ENCODE results near the gene OSER1.
A peak's percentile ranks its signal among the peaks of the same experiment; 100 is the strongest.

The OSER1 gene

GRCh38 chr20:44186201-44186600 lies 24.4 kb downstream of the OSER1 start:
- H3K4me3 ChIP-seq (ENCODE audit: low read depth, low read length): peak overlapping the region; percentile 62
- no peak for TF ChIP-seq CTCF (IDR thresholded peaks at IDR 0.05; ENCODE audit: insufficient read depth, low read length, missing control alignments)
- POLR2A ChIA-PET: no interaction called here
- CTCF ChIA-PET: interaction anchor here (1.8 to 17.1 kb wide), 2 partner anchors 9 to 73 kb away, joined by 4 to 820 read pairs; no protein-coding TSS in a partner anchor
- DNase-seq (ENCODE audit: low read depth, low spot score): no peak

- CTCF ChIA-PET: interaction anchor here (1.8 to 17.1 kb wide), 2 partner anchors 10 to 72 kb away, joined by 4 to 820 read pairs; no protein-coding TSS in a partner anchor
- no peak for TF ChIP-seq CTCF (IDR thresholded peaks at IDR 0.05; ENCODE audit: insufficient read depth, low read length, missing control alignments)
- DNase-seq (ENCODE audit: low read depth, low spot score): no peak
- H3K4me3 ChIP-seq (ENCODE audit: low read depth, low read length): peak overlapping the region; percentile 24
- POLR2A ChIA-PET: no interaction called here
Observed at GRCh38 chr20:44185574-44185973, 25.0 kb downstream of the OSER1 start.

- CTCF ChIA-PET: interaction anchor here (1.0 to 17.1 kb wide), 2 partner anchors 14 to 70 kb away, joined by 3 to 820 read pairs; no protein-coding TSS in a partner anchor
- no peak overlapping the region for H3K4me3 ChIP-seq (ENCODE audit: low read depth, low read length)
- POLR2A ChIA-PET: no interaction called here
- TF ChIP-seq CTCF (IDR thresholded peaks at IDR 0.05; ENCODE audit: insufficient read depth, low read length, missing control alignments): no peak
- no peak for DNase-seq (ENCODE audit: low read depth, low spot score)
Observed at GRCh38 chr20:44183282-44183681, 27.3 kb downstream of the OSER1 start.

- no peak for TF ChIP-seq CTCF (IDR thresholded peaks at IDR 0.05; ENCODE audit: insufficient read depth, low read length, missing control alignments)
- CTCF ChIA-PET: interaction anchor here (1.0 to 17.1 kb wide), 2 partner anchors 15 to 69 kb away, joined by 3 to 820 read pairs; no protein-coding TSS in a partner anchor
- POLR2A ChIA-PET: no interaction called here
Observed at GRCh38 chr20:44182863-44183262, 27.7 kb downstream of the OSER1 start.

DNA sequence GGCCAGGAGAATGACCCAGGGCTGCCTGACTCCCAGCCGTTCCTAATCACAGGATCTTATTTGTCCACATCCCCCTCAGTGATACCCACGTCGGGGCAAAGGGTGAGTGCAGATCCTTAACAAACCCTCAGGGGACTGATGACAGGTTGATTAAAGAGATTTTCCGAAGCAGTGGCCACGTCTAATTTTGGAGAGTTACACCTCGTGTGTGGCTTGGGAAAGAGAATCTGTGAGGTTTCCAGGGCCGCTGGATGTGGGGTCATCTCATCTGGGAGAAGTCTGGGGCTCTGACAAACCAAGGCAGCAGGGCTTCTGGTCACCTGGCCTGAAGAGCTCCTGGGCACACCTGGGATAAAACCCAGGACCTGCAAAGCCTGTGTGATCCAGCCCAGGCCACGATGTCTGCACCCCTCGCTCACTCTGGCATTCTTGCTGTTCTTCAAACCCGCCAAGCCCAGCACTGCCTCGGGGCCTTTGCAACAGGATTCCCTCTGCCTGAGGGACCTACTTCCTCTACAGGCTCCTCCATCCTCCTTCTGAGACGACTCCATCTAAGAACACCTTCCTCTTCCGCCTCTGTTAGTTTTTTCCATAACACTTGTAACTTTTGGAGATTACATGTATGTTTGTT lies 28.3 kb downstream of the OSER1 start:
- DNase-seq (ENCODE audit: low read depth, low spot score): no peak
- no peak for TF ChIP-seq CTCF (IDR thresholded peaks at IDR 0.05; ENCODE audit: insufficient read depth, low read length, missing control alignments)
- CTCF ChIA-PET: interaction anchor here (1.0 to 17.1 kb wide), 3 partner anchors 7 to 69 kb away, joined by 3 to 820 read pairs (median 77); partner anchors contain the start of gene JPH2
- POLR2A ChIA-PET: interaction anchor here (1.4 kb wide), 1 partner anchor 16 kb away, joined by 7 read pairs; no protein-coding TSS in a partner anchor
- H3K4me3 ChIP-seq (ENCODE audit: low read depth, low read length): no peak overlapping the region

More at GRCh38 chr20:44182863-44183262, 27.7 kb downstream of the OSER1 start:
- no peak for DNase-seq (ENCODE audit: low read depth, low spot score)
- H3K4me3 ChIP-seq (ENCODE audit: low read depth, low read length): no peak overlapping the region

- TF ChIP-seq CTCF (IDR thresholded peaks at IDR 0.05; ENCODE audit: insufficient read depth, low read length, missing control alignments): no peak
- CTCF ChIA-PET: interaction anchor here (7.8 to 17.1 kb wide), 2 partner anchors 8 to 68 kb away, joined by 77 to 820 read pairs; partner anchors contain the start of gene JPH2
- no peak for DNase-seq (ENCODE audit: low read depth, low spot score)
- POLR2A ChIA-PET: interaction anchor here (1.1 to 1.4 kb wide), 2 partner anchors 11 to 15 kb away, joined by 3 to 7 read pairs; no protein-coding TSS in a partner anchor
- no peak overlapping the region for H3K4me3 ChIP-seq (ENCODE audit: low read depth, low read length)
Observed at GRCh38 chr20:44181611-44182010, 29.0 kb downstream of the OSER1 start.

Data from AG04449 (cell line).